Hepatocyte (in vitro differentiated cells): Measurements from ENCODE around the gene EPS8L1.

ENCODE experiments used
- EZH2 ChIP-seq: fragments of 200-600 bp; sonication (generic); IDR thresholded peaks from 2 replicates; pipeline ENCODE4 v1.6.1; 2016; ENCODE audit warnings: antibody characterized with exemption, mild to moderate bottlenecking, borderline replicate concordance
- TF ChIP-seq, protein P1 (sequence below): fragments of 200-600 bp; sonication (generic); IDR thresholded peaks from 2 replicates; pipeline ENCODE4 v1.5.1; 2016; ENCODE audit warnings: antibody characterized with exemption, mild to moderate bottlenecking; ENCODE audit not compliant: poor library complexity

DNA sequence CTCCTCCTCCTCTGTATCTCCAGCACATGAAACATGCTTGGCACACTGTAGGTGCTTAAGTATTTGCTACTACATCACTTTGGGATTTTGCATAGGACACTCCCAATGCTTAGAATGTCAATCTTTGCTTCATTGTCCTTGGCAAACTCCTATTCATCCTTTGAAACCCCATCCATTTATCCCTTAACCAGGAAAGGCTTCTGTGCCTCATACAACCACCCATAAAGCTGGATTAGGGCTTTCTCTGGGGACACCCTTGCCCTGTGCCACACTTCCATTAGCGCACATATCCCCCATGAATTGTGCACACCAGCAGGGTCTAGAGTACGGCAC lies 5.8 kb upstream of the EPS8L1 start:
- TF ChIP-seq EZH2: no peak
- TF ChIP-seq, protein P1, sequence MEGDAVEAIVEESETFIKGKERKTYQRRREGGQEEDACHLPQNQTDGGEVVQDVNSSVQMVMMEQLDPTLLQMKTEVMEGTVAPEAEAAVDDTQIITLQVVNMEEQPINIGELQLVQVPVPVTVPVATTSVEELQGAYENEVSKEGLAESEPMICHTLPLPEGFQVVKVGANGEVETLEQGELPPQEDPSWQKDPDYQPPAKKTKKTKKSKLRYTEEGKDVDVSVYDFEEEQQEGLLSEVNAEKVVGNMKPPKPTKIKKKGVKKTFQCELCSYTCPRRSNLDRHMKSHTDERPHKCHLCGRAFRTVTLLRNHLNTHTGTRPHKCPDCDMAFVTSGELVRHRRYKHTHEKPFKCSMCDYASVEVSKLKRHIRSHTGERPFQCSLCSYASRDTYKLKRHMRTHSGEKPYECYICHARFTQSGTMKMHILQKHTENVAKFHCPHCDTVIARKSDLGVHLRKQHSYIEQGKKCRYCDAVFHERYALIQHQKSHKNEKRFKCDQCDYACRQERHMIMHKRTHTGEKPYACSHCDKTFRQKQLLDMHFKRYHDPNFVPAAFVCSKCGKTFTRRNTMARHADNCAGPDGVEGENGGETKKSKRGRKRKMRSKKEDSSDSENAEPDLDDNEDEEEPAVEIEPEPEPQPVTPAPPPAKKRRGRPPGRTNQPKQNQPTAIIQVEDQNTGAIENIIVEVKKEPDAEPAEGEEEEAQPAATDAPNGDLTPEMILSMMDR: no peak
